ENCODE data around the gene SELE.

Gene SELE

DNA sequence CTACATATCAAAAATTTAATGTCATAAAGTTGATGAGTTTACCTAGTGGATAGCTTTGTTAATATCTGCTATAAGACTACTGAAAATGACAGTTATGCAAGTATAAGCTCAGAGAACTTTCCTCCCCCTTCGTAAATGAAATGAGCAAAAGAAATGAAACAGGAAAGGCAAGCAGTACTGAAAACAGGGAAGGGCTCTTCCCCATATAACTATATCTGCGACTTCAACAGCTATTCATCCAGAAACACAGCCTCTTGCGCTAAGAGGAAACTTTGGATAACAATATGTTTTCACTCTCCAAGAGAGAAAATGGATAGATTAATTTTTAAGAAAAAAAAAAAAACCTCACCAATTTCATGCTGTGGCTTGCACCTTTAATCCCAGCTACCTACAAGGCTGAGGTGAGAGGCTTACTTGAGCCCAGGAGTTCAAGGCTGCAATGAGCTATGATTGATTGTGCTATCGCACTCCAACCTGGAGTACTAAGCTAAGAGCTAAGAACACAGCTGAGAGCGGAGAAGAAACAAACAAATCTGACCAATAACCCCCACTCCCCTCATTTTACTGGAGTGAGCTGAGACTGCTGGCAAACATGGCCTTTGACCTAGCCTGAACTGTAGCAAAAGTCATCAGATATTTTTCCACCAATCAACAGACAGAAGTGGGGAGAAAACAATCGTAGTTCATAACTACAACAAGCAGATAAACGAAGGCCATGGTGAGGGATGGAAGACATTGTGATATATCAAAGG is 31.9 kb upstream of the SELE start:
- Histone ChIP-seq H3K27ac (no peak overlapping the region), H3K4me3 (no peak overlapping the region)
- TF ChIP-seq, protein P1, sequence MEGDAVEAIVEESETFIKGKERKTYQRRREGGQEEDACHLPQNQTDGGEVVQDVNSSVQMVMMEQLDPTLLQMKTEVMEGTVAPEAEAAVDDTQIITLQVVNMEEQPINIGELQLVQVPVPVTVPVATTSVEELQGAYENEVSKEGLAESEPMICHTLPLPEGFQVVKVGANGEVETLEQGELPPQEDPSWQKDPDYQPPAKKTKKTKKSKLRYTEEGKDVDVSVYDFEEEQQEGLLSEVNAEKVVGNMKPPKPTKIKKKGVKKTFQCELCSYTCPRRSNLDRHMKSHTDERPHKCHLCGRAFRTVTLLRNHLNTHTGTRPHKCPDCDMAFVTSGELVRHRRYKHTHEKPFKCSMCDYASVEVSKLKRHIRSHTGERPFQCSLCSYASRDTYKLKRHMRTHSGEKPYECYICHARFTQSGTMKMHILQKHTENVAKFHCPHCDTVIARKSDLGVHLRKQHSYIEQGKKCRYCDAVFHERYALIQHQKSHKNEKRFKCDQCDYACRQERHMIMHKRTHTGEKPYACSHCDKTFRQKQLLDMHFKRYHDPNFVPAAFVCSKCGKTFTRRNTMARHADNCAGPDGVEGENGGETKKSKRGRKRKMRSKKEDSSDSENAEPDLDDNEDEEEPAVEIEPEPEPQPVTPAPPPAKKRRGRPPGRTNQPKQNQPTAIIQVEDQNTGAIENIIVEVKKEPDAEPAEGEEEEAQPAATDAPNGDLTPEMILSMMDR (IDR thresholded peaks at IDR 0.05), result no peak
- DNase-seq (ENCODE audit: low spot score), result no peak

DNA sequence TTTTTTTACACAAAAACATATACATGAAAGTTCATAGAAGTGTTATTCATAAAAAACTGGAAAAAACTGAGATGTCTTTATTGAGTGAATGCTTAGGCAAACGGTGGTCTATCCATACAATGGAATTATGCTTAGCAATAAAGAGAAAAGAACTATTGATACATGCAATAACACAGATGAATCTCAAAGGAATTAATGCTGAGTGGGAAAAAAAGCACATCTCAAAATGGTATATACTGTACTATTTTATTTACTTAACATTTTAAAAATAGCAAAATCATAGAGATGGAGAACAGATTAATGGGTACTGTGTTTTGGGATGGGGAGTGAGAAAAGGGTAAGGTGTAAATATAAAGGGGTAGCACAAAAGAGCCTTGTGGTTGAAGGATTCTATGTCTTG is 31.0 kb upstream of the SELE start:
- TF ChIP-seq, protein P1 (IDR thresholded peaks at IDR 0.05), result no peak
- DNase-seq (ENCODE audit: low spot score), result no peak
- Histone ChIP-seq H3K4me3 (no peak overlapping the region), H3K27ac (no peak overlapping the region)

DNA sequence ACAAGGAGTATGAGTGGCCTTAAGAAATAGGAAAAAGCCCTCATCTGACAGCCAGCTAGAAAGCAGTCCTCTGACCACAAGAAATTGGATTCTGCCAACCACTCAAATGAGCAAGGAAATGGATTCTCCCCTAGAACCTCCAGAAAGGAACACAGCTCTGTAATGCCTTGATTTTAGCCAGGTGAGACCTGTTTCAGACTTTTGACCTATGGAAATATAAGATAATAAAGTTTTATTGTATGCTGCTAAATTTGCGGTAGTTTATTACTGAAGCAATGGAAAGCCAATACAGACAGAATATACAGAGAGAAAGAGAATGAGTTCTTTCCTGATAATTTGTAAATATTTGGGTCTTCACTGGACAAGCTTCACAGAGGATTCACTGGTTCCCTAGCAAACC is 28.8 kb upstream of the SELE start:
- DNase-seq (ENCODE audit: low spot score), result no peak
- TF ChIP-seq, protein P1 (IDR thresholded peaks at IDR 0.05), result no peak
- no peak overlapping the region for H3K4me3 ChIP-seq
- H3K27ac ChIP-seq, result no peak overlapping the region

DNA sequence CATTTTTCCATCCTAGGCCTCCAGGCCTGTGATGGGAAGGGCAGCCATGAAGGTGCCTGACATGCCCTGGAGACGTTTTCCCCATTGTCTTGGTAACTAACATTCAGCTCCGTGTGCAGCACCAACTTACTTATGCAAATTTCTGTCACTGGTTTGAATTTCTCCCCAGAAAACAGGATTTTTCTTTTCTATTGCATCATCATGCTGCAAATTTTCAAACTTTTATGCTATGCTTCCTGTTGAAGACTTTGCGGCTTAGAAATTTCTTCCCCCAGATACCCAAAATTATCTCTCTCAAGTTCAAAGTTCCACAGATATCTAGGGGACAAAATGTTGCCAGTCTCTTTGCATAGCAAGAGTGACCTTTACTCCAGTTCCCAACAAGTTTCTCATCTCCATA is 25.2 kb upstream of the SELE start:
- TF ChIP-seq, protein P1 (IDR thresholded peaks at IDR 0.05), result no peak
- Histone ChIP-seq H3K4me3 (no peak overlapping the region), H3K27ac (no peak overlapping the region)
- DNase-seq (ENCODE audit: low spot score), result no peak

DNA sequence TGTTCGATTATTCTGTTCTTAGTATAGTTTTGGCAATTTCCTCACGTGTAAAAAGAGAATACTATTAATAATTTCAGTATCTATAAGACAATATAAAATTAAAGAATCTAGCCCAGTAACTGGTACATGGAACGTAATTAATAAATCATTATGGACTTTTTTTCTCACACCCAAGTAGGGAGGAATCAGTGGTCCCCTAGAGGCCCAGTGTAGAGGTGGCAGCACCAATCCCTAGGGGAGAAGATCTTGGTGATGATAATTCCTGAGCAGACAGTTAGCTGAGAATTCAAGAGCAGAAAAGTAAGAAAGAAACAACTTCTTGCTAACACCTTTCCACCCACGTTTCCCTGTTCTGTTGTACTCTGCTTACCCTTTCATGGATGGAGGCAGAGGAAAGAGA is 19.7 kb upstream of the SELE start:
- no peak overlapping the region for H3K4me3 ChIP-seq
- DNase-seq (ENCODE audit: low spot score), result no peak
- TF ChIP-seq, protein P1 (IDR thresholded peaks at IDR 0.05), result no peak
- H3K27ac ChIP-seq, result no peak overlapping the region

DNA sequence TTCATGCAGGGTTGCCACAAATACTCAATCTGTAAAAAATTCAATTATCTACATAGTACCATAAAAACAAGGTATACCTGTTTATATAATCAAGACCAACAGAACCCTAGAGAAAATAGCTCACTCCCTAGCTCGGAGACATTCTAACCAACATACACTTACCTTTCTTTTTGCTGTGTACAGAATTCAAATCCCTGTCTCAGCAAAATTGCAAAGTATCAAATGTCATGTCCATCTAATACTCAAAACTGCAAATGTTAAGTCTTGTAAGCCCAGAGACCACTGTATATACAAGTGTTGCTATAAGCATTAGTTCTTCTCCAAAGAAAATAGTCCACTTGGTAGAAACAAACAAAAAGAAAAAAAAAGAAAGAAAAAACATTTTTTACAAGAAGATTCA is 16.2 kb upstream of the SELE start:
- H3K27ac ChIP-seq, result no peak overlapping the region
- H3K4me3 ChIP-seq, result no peak overlapping the region
- DNase-seq (ENCODE audit: low spot score), result no peak
- TF ChIP-seq, protein P1 (IDR thresholded peaks at IDR 0.05), result no peak

DNA sequence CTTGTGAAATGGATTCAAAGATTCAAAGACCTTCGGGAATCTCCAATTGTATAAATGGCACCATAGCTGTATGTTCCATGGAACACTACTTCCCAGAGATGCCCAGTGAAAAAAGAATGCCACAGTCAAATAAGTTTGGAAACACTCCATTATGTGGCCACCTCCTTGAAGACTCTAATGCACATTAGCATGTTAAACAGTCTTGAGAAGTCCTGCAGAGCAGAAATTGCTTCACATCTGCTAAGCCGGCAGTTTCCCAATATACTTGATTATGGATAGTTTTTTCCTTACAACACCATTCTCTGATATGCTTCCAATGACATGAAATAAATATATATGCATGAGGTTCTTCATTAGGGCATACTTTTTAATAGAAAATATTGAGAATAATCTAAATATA is 12.7 kb upstream of the SELE start:
- TF ChIP-seq, protein P1 (IDR thresholded peaks at IDR 0.05), result no peak
- no peak overlapping the region for H3K27ac ChIP-seq
- no peak overlapping the region for H3K4me3 ChIP-seq
- no peak for DNase-seq (ENCODE audit: low spot score)
